RWPE2 (cell line): ENCODE data around the gene RPTN.
A peak's percentile ranks its signal among the peaks of the same experiment; 100 is the strongest.

Experiments
- ATAC-seq: fragments of 200-7000 bp; cut with Tn5 transposase; 3 replicates; pipeline ENCODE4 v1.9.1; 2021; ENCODE audit warnings: low read depth
- DNase-seq: peaks from one replicate; pipeline ENCODE4 v3.0.0-alpha.2; 2020; ENCODE audit warnings: low spot score
- H3K27ac ChIP-seq: fragments of 450-650 bp; 2 replicates; pipeline ENCODE4 v1.5.1; 2017; ENCODE audit warnings: mild to moderate bottlenecking; ENCODE audit not compliant: poor library complexity, severe bottlenecking
- H3K27me3 ChIP-seq: fragments of 250-450 bp; sonication (Bioruptor Pico); 2 replicates; pipeline ENCODE4 v1.5.1; 2021; ENCODE audit warnings: mild to moderate bottlenecking, moderate library complexity; ENCODE audit not compliant: insufficient read depth, poor library complexity, severe bottlenecking
- H3K36me3 ChIP-seq: fragments of 250-450 bp; sonication (Bioruptor Pico); 2 replicates; pipeline ENCODE4 v1.5.1; 2020; ENCODE audit warnings: low read depth, mild to moderate bottlenecking, moderate library complexity
- H3K4me1 ChIP-seq: fragments of 250-450 bp; sonication (Bioruptor Pico); 2 replicates; pipeline ENCODE4 v1.5.1; 2021; ENCODE audit warnings: mild to moderate bottlenecking, moderate library complexity; ENCODE audit not compliant: insufficient read depth, poor library complexity, severe bottlenecking
- H3K4me3 ChIP-seq: fragments of 250-450 bp; sonication (Bioruptor Pico); 2 replicates; pipeline ENCODE4 v1.5.1; 2021; ENCODE audit warnings: mild to moderate bottlenecking, moderate library complexity; ENCODE audit not compliant: severe bottlenecking
- H3K9me3 ChIP-seq: fragments of 250-450 bp; sonication (Bioruptor Pico); 2 replicates; pipeline ENCODE4 v1.5.1; 2021; ENCODE audit warnings: mild to moderate bottlenecking, moderate library complexity; ENCODE audit not compliant: severe bottlenecking
- CTCF ChIP-seq: fragments of 450-650 bp; IDR thresholded peaks from one replicate; pipeline ENCODE4 v1.5.1; 2017; ENCODE audit warnings: mild to moderate bottlenecking, moderate library complexity; ENCODE audit not compliant: poor library complexity, severe bottlenecking

RPTN gene

GRCh38 chr1:152179566-152179965 lies 20.5 kb upstream of the RPTN start:
- no peak for DNase-seq

GRCh38 chr1:152170287-152170905 lies 11.4 kb upstream of the RPTN start:
- H3K27ac ChIP-seq, result no peak overlapping the region
- ATAC-seq, result no peak

More at GRCh38 chr1:152179566-152179965, 20.5 kb upstream of the RPTN start:
- TF ChIP-seq CTCF, result no peak
- H3K4me3 ChIP-seq, result no peak overlapping the region
- peak; percentile 17; the same call in 2 of the 3 replicates for ATAC-seq
- no peaks in the 10 kb centered on the region for H3K27me3 ChIP-seq
- H3K36me3 ChIP-seq, result no peaks in the 10 kb centered on the region
- H3K9me3 ChIP-seq, result no peaks in the 10 kb centered on the region
- H3K4me1 ChIP-seq, result peaks cover 28% of the 10 kb centered on the region
- H3K27ac ChIP-seq, result peak overlapping the region; percentile 10

GRCh38 chr1:152169366-152170025 lies 10.5 kb upstream of the RPTN start:
- no peak for ATAC-seq
- no peak overlapping the region for H3K4me3 ChIP-seq
- no peak for DNase-seq
- no peaks in the 10 kb centered on the region for H3K9me3 ChIP-seq
- peaks cover 28% of the 10 kb centered on the region for H3K4me1 ChIP-seq
- no peaks in the 10 kb centered on the region for H3K27me3 ChIP-seq
- H3K27ac ChIP-seq, result no peak overlapping the region
- TF ChIP-seq CTCF, result no peak
- H3K36me3 ChIP-seq, result no peaks in the 10 kb centered on the region

More at GRCh38 chr1:152170287-152170905, 11.4 kb upstream of the RPTN start:
- peaks cover 20% of the 10 kb centered on the region for H3K4me1 ChIP-seq
- no peaks in the 10 kb centered on the region for H3K36me3 ChIP-seq
- no peak for DNase-seq
- no peaks in the 10 kb centered on the region for H3K9me3 ChIP-seq
- no peak for TF ChIP-seq CTCF
- no peaks in the 10 kb centered on the region for H3K27me3 ChIP-seq
- no peak overlapping the region for H3K4me3 ChIP-seq

- no peak for ATAC-seq
- H3K36me3 ChIP-seq, result no peaks in the 10 kb centered on the region
- H3K27me3 ChIP-seq, result no peaks in the 10 kb centered on the region
- no peak for DNase-seq
- no peak overlapping the region for H3K4me3 ChIP-seq
- peak overlapping the region; percentile 53 for H3K27ac ChIP-seq
- peaks cover 33% of the 10 kb centered on the region for H3K4me1 ChIP-seq
- no peak for TF ChIP-seq CTCF
- no peaks in the 10 kb centered on the region for H3K9me3 ChIP-seq
These were observed 9.5 kb upstream of the RPTN start for GRCh38 chr1:152168535-152168868.

GRCh38 chr1:152167835-152168534 lies 9.0 kb upstream of the RPTN start:
- H3K4me1 ChIP-seq, result peaks cover 38% of the 10 kb centered on the region
- DNase-seq, result peak; percentile 93

More at GRCh38 chr1:152167835-152168534, 9.0 kb upstream of the RPTN start:
- no peak for TF ChIP-seq CTCF
- Histone ChIP-seq H3K27ac (peak overlapping the region; percentile 53), H3K36me3 (no peaks in the 10 kb centered on the region), H3K27me3 (no peaks in the 10 kb centered on the region), H3K9me3 (no peaks in the 10 kb centered on the region), H3K4me3 (no peak overlapping the region)
- ATAC-seq, result peak; percentile 85
